ENCODE results near the gene CHRDL2.

The CHRDL2 gene

GRCh38 chr11:74717221-74717969, 13.8 kb downstream of the CHRDL2 start:
- H3K9ac ChIP-seq: no peak overlapping the region
- no peak overlapping the region for H3K4me2 ChIP-seq
- no peaks in the 10 kb centered on the region for H3K9me3 ChIP-seq
- H4K20me1 ChIP-seq: no peaks in the 10 kb centered on the region
- no peaks in the 10 kb centered on the region for H3K27me3 ChIP-seq
- no peak overlapping the region for H3K4me3 ChIP-seq
- H3K27ac ChIP-seq: no peak overlapping the region
- no peak for TF ChIP-seq Cebpa-rat (IDR thresholded peaks at IDR 0.05)
- H3K4me1 ChIP-seq: no peaks in the 10 kb centered on the region
- no peaks in the 10 kb centered on the region for H3K36me3 ChIP-seq

GRCh38 chr11:74714904-74715303, 16.3 kb downstream of the CHRDL2 start:
- no peaks in the 10 kb centered on the region for H3K4me1 ChIP-seq
- no peaks in the 10 kb centered on the region for H4K20me1 ChIP-seq
- H3K4me2 ChIP-seq: no peak overlapping the region
- H3K27me3 ChIP-seq: no peaks in the 10 kb centered on the region
- no peak overlapping the region for H3K27ac ChIP-seq
- H3K4me3 ChIP-seq: no peak overlapping the region
- TF ChIP-seq Cebpa-rat (IDR thresholded peaks at IDR 0.05): no peak
- no peaks in the 10 kb centered on the region for H3K36me3 ChIP-seq
- H3K9me3 ChIP-seq: no peaks in the 10 kb centered on the region
- no peak overlapping the region for H3K9ac ChIP-seq

- no peak overlapping the region for H3K27ac ChIP-seq
- no peak overlapping the region for H3K4me3 ChIP-seq
- H4K20me1 ChIP-seq: no peaks in the 10 kb centered on the region
- no peak for TF ChIP-seq Cebpa-rat (IDR thresholded peaks at IDR 0.05)
- no peaks in the 10 kb centered on the region for H3K36me3 ChIP-seq
- H3K4me2 ChIP-seq: no peak overlapping the region
- H3K4me1 ChIP-seq: no peaks in the 10 kb centered on the region
- no peaks in the 10 kb centered on the region for H3K27me3 ChIP-seq
- no peaks in the 10 kb centered on the region for H3K9me3 ChIP-seq
- no peak overlapping the region for H3K9ac ChIP-seq
Observed at GRCh38 chr11:74713686-74714085, 17.5 kb downstream of the CHRDL2 start.

GRCh38 chr11:74710281-74710938, 20.8 kb downstream of the CHRDL2 start:
- Histone ChIP-seq H3K4me1 (no peaks in the 10 kb centered on the region), H3K27ac (no peak overlapping the region), H3K27me3 (no peaks in the 10 kb centered on the region), H4K20me1 (no peaks in the 10 kb centered on the region), H3K36me3 (no peaks in the 10 kb centered on the region), H3K9ac (no peak overlapping the region), H3K4me3 (no peak overlapping the region), H3K4me2 (no peak overlapping the region), H3K9me3 (no peaks in the 10 kb centered on the region)
- no peak for TF ChIP-seq Cebpa-rat (IDR thresholded peaks at IDR 0.05)

- Histone ChIP-seq H3K27me3 (no peaks in the 10 kb centered on the region), H3K27ac (no peak overlapping the region), H3K9ac (no peak overlapping the region), H3K9me3 (no peaks in the 10 kb centered on the region), H4K20me1 (no peaks in the 10 kb centered on the region), H3K4me3 (no peak overlapping the region), H3K36me3 (no peaks in the 10 kb centered on the region), H3K4me2 (no peak overlapping the region), H3K4me1 (no peaks in the 10 kb centered on the region)
- TF ChIP-seq Cebpa-rat (IDR thresholded peaks at IDR 0.05): no peak
Observed at GRCh38 chr11:74709175-74709574, 22.1 kb downstream of the CHRDL2 start.

- no peaks in the 10 kb centered on the region for H3K36me3 ChIP-seq
- TF ChIP-seq Cebpa-rat (IDR thresholded peaks at IDR 0.05): no peak
- H3K9me3 ChIP-seq: no peaks in the 10 kb centered on the region
- no peak overlapping the region for H3K4me2 ChIP-seq
- H3K9ac ChIP-seq: no peak overlapping the region
- H3K4me1 ChIP-seq: no peaks in the 10 kb centered on the region
- H3K4me3 ChIP-seq: no peak overlapping the region
- no peaks in the 10 kb centered on the region for H4K20me1 ChIP-seq
- no peak overlapping the region for H3K27ac ChIP-seq
- H3K27me3 ChIP-seq: no peaks in the 10 kb centered on the region
Observed at GRCh38 chr11:74707602-74708510, 23.4 kb downstream of the CHRDL2 start.

- TF ChIP-seq Cebpa-rat (IDR thresholded peaks at IDR 0.05): no peak
- Histone ChIP-seq H3K9me3 (no peaks in the 10 kb centered on the region), H3K4me2 (no peak overlapping the region), H3K36me3 (no peaks in the 10 kb centered on the region), H4K20me1 (no peaks in the 10 kb centered on the region), H3K27me3 (no peaks in the 10 kb centered on the region), H3K9ac (no peak overlapping the region), H3K4me1 (no peaks in the 10 kb centered on the region), H3K4me3 (no peak overlapping the region), H3K27ac (no peak overlapping the region)
Observed at GRCh38 chr11:74707182-74707581, 24.0 kb downstream of the CHRDL2 start.

- no peaks in the 10 kb centered on the region for H3K9me3 ChIP-seq
- TF ChIP-seq Cebpa-rat (IDR thresholded peaks at IDR 0.05): no peak
- H4K20me1 ChIP-seq: no peaks in the 10 kb centered on the region
- no peak overlapping the region for H3K4me2 ChIP-seq
- H3K4me3 ChIP-seq: no peak overlapping the region
- no peak overlapping the region for H3K27ac ChIP-seq
- H3K27me3 ChIP-seq: no peaks in the 10 kb centered on the region
- no peaks in the 10 kb centered on the region for H3K4me1 ChIP-seq
- no peaks in the 10 kb centered on the region for H3K36me3 ChIP-seq
- H3K9ac ChIP-seq: no peak overlapping the region
Observed at GRCh38 chr11:74703211-74703610, 28.0 kb downstream of the CHRDL2 start.

- no peak for TF ChIP-seq Cebpa-rat (IDR thresholded peaks at IDR 0.05)
- Histone ChIP-seq H3K27me3 (no peaks in the 10 kb centered on the region), H3K4me2 (no peak overlapping the region), H3K36me3 (no peaks in the 10 kb centered on the region), H3K9me3 (no peaks in the 10 kb centered on the region), H3K4me3 (no peak overlapping the region), H4K20me1 (no peaks in the 10 kb centered on the region), H3K4me1 (no peaks in the 10 kb centered on the region), H3K27ac (no peak overlapping the region), H3K9ac (no peak overlapping the region)
Observed at GRCh38 chr11:74702383-74703007, 28.7 kb downstream of the CHRDL2 start.

All from BLaER1 (cell line).